ENCODE results near the gene SMG7. TPM values are rescaled to one million over a fixed set of nuclear protein-coding genes. Genes with fewer than 3 reads are reported as not detected.
A peak's percentile ranks its signal among the peaks of the same experiment; 100 is the strongest.

SMG7 gene
- total RNA-seq, 1 experiment from 2014 or later = 107 TPM

DNA sequence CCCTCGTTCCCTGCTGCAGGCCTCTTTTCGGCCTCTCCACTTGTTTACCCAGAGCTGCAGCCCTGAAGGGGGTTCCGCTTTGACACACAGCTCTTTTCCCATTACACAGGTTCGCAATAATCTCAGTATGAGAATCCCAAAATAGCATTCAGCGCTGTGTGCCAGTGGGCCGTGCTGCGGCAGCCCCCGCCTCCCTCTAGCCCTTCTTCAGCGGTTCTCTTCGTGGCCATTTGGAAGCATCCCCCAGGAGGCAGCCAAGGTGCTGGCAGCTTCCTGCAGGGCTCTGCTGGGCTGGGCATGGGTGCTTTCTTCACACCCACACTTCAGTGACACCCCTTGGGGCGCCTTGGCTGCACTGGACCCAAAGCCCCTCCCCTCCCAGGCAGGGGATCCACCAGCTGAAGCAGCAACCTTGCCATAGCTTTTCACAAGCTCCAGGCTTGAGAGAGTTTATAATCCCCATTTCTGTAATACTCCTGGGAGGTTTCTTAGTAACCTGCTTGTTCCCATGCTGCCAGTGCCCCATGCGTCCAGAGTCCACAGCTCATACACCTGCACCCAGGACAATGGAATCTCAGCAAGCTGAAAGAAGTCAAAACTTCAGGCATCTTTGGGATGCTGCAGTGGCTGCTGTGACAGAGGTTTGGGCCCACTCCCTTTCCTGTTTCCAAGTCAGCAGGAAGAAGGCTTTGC lies 109.9 kb downstream of the SMG7 start:
- TF ChIP-seq, protein P1, sequence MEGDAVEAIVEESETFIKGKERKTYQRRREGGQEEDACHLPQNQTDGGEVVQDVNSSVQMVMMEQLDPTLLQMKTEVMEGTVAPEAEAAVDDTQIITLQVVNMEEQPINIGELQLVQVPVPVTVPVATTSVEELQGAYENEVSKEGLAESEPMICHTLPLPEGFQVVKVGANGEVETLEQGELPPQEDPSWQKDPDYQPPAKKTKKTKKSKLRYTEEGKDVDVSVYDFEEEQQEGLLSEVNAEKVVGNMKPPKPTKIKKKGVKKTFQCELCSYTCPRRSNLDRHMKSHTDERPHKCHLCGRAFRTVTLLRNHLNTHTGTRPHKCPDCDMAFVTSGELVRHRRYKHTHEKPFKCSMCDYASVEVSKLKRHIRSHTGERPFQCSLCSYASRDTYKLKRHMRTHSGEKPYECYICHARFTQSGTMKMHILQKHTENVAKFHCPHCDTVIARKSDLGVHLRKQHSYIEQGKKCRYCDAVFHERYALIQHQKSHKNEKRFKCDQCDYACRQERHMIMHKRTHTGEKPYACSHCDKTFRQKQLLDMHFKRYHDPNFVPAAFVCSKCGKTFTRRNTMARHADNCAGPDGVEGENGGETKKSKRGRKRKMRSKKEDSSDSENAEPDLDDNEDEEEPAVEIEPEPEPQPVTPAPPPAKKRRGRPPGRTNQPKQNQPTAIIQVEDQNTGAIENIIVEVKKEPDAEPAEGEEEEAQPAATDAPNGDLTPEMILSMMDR (IDR thresholded peaks at IDR 0.05; ENCODE audit: unreplicated experiment) = no peak
- Mint-ChIP-seq H3K4me1 (ENCODE audit: insufficient read depth, unreplicated experiment) (peaks cover 9% of the 10 kb centered on the region), H3K27ac (ENCODE audit: low read depth, unreplicated experiment) (no peak overlapping the region), H3K4me3 (ENCODE audit: unreplicated experiment) (no peak overlapping the region), H3K9me3 (ENCODE audit: unreplicated experiment) (no peaks in the 10 kb centered on the region), H3K36me3 (ENCODE audit: insufficient read depth, unreplicated experiment) (no peaks in the 10 kb centered on the region), H3K27me3 (ENCODE audit: insufficient read depth, unreplicated experiment) (no peaks in the 10 kb centered on the region)
- no peak for DNase-seq (ENCODE audit: unreplicated experiment)
- ChIA-PET POLR2A (interaction anchor here (0.8 kb wide), 1 partner anchor 110 kb away, joined by 3 read pairs; no protein-coding TSS in a partner anchor), CTCF (interaction anchor here (0.5 to 4.0 kb wide), 6 partner anchors 9 to 335 kb away, joined by 3 to 20 read pairs (median 3); no protein-coding TSS in a partner anchor)
- no TSS peak for BruUV-seq (replicated peaks)
- intact Hi-C loops (cut with micrococcal nuclease) = no loop called here

DNA sequence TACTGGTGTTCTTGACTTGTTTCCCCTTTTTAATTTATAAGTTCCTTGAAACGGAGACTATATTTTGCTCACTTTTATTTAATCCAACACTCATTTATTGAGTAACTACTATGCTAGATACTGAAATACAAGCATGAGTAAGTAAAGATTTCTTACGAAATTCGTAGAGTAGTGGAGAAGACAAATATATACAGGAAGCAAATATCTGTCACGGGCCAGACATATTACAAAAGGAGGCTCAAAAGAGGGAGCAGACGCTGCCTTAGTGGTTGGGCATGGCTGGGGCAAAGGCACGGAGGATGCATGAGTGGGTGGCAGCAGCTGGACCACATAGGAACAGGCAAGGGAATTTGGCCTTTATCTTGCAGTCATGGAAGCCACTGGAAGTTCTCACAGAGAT lies 111.2 kb downstream of the SMG7 start:
- intact Hi-C loops (cut with micrococcal nuclease) = no loop called here
- CTCF ChIA-PET = no interaction called here

DNA sequence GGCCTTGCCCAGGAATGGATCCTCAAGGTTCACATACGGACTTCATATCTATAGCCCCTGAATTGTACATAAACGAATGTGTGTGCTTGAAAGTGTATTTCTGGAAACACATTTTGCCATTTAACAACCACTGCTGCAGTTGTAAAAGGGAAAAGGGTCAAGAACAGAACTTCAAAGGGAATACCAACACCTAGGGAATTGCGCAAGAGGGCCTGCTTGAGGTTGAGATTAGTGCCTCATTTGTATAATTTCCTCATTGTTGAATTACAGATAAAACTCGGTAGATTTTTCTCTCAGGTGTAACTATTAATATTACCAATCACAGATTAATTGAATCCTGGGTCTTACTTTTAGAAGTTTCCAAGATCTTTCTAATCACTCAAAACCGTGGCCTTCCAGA lies 111.8 kb downstream of the SMG7 start:
- Mint-ChIP-seq H3K36me3 (ENCODE audit: insufficient read depth, unreplicated experiment) (no peaks in the 10 kb centered on the region), H3K9me3 (ENCODE audit: unreplicated experiment) (no peaks in the 10 kb centered on the region), H3K4me1 (ENCODE audit: insufficient read depth, unreplicated experiment) (peaks cover 9% of the 10 kb centered on the region), H3K4me3 (ENCODE audit: unreplicated experiment) (no peak overlapping the region), H3K27me3 (ENCODE audit: insufficient read depth, unreplicated experiment) (no peaks in the 10 kb centered on the region), H3K27ac (ENCODE audit: low read depth, unreplicated experiment) (no peak overlapping the region)
- no TSS peak for BruUV-seq (replicated peaks)
- CTCF ChIA-PET = no interaction called here
- POLR2A ChIA-PET = no interaction called here
- TF ChIP-seq, protein P1 (IDR thresholded peaks at IDR 0.05; ENCODE audit: unreplicated experiment) = no peak
- intact Hi-C loops (cut with micrococcal nuclease) = no loop called here
- DNase-seq (ENCODE audit: unreplicated experiment) = no peak

More for the DNA sequence above, 111.2 kb downstream of the SMG7 start:
- no peaks in the 10 kb centered on the region for H3K27me3 Mint-ChIP-seq (ENCODE audit: insufficient read depth, unreplicated experiment)
- H3K27ac Mint-ChIP-seq (ENCODE audit: low read depth, unreplicated experiment) = no peak overlapping the region
- H3K36me3 Mint-ChIP-seq (ENCODE audit: insufficient read depth, unreplicated experiment) = no peaks in the 10 kb centered on the region
- TF ChIP-seq, protein P1 (IDR thresholded peaks at IDR 0.05; ENCODE audit: unreplicated experiment) = no peak
- no peaks in the 10 kb centered on the region for H3K9me3 Mint-ChIP-seq (ENCODE audit: unreplicated experiment)
- H3K4me1 Mint-ChIP-seq (ENCODE audit: insufficient read depth, unreplicated experiment) = peaks cover 9% of the 10 kb centered on the region
- H3K4me3 Mint-ChIP-seq (ENCODE audit: unreplicated experiment) = no peak overlapping the region
- BruUV-seq (replicated peaks) = no TSS peak
- DNase-seq (ENCODE audit: unreplicated experiment) = peak; percentile 84
- POLR2A ChIA-PET = no interaction called here

DNA sequence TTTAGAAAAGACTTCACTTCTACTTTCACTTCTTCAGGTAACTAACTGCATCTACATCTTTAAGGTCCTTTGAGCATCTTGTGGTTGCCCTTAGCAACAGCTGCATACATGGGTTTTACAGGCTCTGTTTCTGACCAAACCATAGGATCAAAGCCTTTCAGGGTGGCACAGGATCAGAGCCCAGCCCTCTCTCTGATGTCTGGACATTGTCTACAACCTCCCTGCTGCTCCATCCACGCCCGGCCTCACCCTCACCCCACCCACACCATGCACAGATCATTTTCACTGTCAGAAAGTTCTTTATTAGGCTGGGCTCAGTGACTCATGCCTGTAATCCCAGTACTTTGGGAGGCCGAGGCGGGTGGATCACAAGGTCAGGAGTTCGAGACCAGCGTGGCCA lies 112.7 kb downstream of the SMG7 start:
- Mint-ChIP-seq H3K36me3 (ENCODE audit: insufficient read depth, unreplicated experiment) (no peaks in the 10 kb centered on the region), H3K9me3 (ENCODE audit: unreplicated experiment) (no peaks in the 10 kb centered on the region), H3K4me1 (ENCODE audit: insufficient read depth, unreplicated experiment) (peaks cover 17% of the 10 kb centered on the region), H3K4me3 (ENCODE audit: unreplicated experiment) (no peak overlapping the region), H3K27me3 (ENCODE audit: insufficient read depth, unreplicated experiment) (no peaks in the 10 kb centered on the region), H3K27ac (ENCODE audit: low read depth, unreplicated experiment) (no peak overlapping the region)
- intact Hi-C loops (cut with micrococcal nuclease) = no loop called here
- BruUV-seq (replicated peaks) = no TSS peak
- ChIA-PET CTCF (no interaction called here), POLR2A (interaction anchor here (0.6 kb wide), 1 partner anchor 150 kb away, joined by 4 read pairs; no protein-coding TSS in a partner anchor)
- TF ChIP-seq, protein P1 (IDR thresholded peaks at IDR 0.05; ENCODE audit: unreplicated experiment) = no peak
- DNase-seq (ENCODE audit: unreplicated experiment) = no peak
